Hematopoietic multipotent progenitor cell treated with erythropoietin and hydrocortisone succinate and interleukin-3 and kit ligand, for 15 days (in vitro differentiated cells): ENCODE measurements around the gene EFCAB6.

Source experiments
- DNase-seq: peaks from one replicate; pipeline ENCODE4 v3.0.0-alpha.2; 2015; ENCODE audit warnings: low spot score

The EFCAB6 gene

GRCh38 chr22:43583501-43583900 is 228.6 kb downstream of the EFCAB6 start:
- DNase-seq = no peak

- no peak for DNase-seq
Measured at GRCh38 chr22:43582394-43582793, 229.7 kb downstream of the EFCAB6 start.

- no peak for DNase-seq
Measured at GRCh38 chr22:43580271-43580750, 231.8 kb downstream of the EFCAB6 start.

- no peak for DNase-seq
Measured at GRCh38 chr22:43574738-43575137, 237.4 kb downstream of the EFCAB6 start.

GRCh38 chr22:43572710-43573109 is 239.4 kb downstream of the EFCAB6 start:
- DNase-seq = no peak

- no peak for DNase-seq
Measured at GRCh38 chr22:43571181-43571580, 240.9 kb downstream of the EFCAB6 start.

GRCh38 chr22:43570531-43571165 is 241.5 kb downstream of the EFCAB6 start:
- no peak for DNase-seq

- no peak for DNase-seq
Measured at GRCh38 chr22:43569111-43569510, 243.0 kb downstream of the EFCAB6 start.

GRCh38 chr22:43567691-43568324 is 244.3 kb downstream of the EFCAB6 start:
- no peak for DNase-seq

GRCh38 chr22:43566561-43567332 is 245.4 kb downstream of the EFCAB6 start:
- DNase-seq = no peak

- DNase-seq = no peak
Measured at GRCh38 chr22:43566021-43566420, 246.1 kb downstream of the EFCAB6 start.

- DNase-seq = no peak
Measured at GRCh38 chr22:43564859-43565258, 247.2 kb downstream of the EFCAB6 start.

- no peak for DNase-seq
Measured at GRCh38 chr22:43563571-43563970, 248.5 kb downstream of the EFCAB6 start.

GRCh38 chr22:43562843-43563242 is 249.3 kb downstream of the EFCAB6 start:
- DNase-seq = no peak

GRCh38 chr22:43561415-43562178 is 250.5 kb downstream of the EFCAB6 start:
- DNase-seq = no peak

- DNase-seq = no peak
Measured at GRCh38 chr22:43560651-43561050, 251.5 kb downstream of the EFCAB6 start.

- DNase-seq = no peak
Measured at GRCh38 chr22:43555561-43556515, 256.3 kb downstream of the EFCAB6 start.

GRCh38 chr22:43554694-43555365 is 257.3 kb downstream of the EFCAB6 start:
- no peak for DNase-seq

GRCh38 chr22:43554259-43554636 is 257.9 kb downstream of the EFCAB6 start:
- no peak for DNase-seq

GRCh38 chr22:43553451-43554258 is 258.4 kb downstream of the EFCAB6 start:
- no peak for DNase-seq
